Measurements from ENCODE around the gene CTRL.
"Not testable (repeated sequence)": the region's sequence is repeated elsewhere in the genome, so short reads cannot be mapped to it uniquely, and the experiment has no call there.

CTRL gene

GRCh38 chr16:67927131-67927941 is 4.3 kb downstream of the CTRL start:
- no peak for DNase-seq (ENCODE audit: insufficient read length, low spot score)
- no peak for FAIRE-seq

GRCh38 chr16:67926181-67926750 is 5.4 kb downstream of the CTRL start:
- FAIRE-seq = no peak
- no peak for DNase-seq (ENCODE audit: insufficient read length, low spot score)

- FAIRE-seq = no peak
Observed at GRCh38 chr16:67924140-67924906, 7.3 kb downstream of the CTRL start.

GRCh38 chr16:67923414-67924116 is 8.1 kb downstream of the CTRL start:
- no peak for DNase-seq (ENCODE audit: insufficient read length, low spot score)
- no peak for FAIRE-seq

More at GRCh38 chr16:67924140-67924906, 7.3 kb downstream of the CTRL start:
- no peak for DNase-seq (ENCODE audit: insufficient read length, low spot score)

- no peak for FAIRE-seq
- DNase-seq (ENCODE audit: insufficient read length, low spot score) = no peak
Observed at GRCh38 chr16:67922740-67923139, 8.9 kb downstream of the CTRL start.

- no peak for DNase-seq (ENCODE audit: insufficient read length, low spot score)
- no peak for FAIRE-seq
Observed at GRCh38 chr16:67922221-67922620, 9.4 kb downstream of the CTRL start.

- no peak for FAIRE-seq
- DNase-seq (ENCODE audit: insufficient read length, low spot score) = no peak
Observed at GRCh38 chr16:67919622-67920221, 11.9 kb downstream of the CTRL start.

- no peak for DNase-seq (ENCODE audit: insufficient read length, low spot score)
- FAIRE-seq = no peak
Observed at GRCh38 chr16:67917852-67918236, 13.8 kb downstream of the CTRL start.

GRCh38 chr16:67917140-67917851 is 14.4 kb downstream of the CTRL start:
- no peak for DNase-seq (ENCODE audit: insufficient read length, low spot score)
- FAIRE-seq = no peak

GRCh38 chr16:67915831-67916723 is 15.6 kb downstream of the CTRL start:
- DNase-seq (ENCODE audit: insufficient read length, low spot score) (no peak), FAIRE-seq (no peak)

GRCh38 chr16:67915496-67915769 is 16.2 kb downstream of the CTRL start:
- FAIRE-seq = not testable (repeated sequence)

GRCh38 chr16:67914758-67915495 is 16.7 kb downstream of the CTRL start:
- FAIRE-seq = no peak
- DNase-seq (ENCODE audit: insufficient read length, low spot score) = no peak

More at GRCh38 chr16:67915496-67915769, 16.2 kb downstream of the CTRL start:
- DNase-seq (ENCODE audit: insufficient read length, low spot score) = not testable (repeated sequence)

GRCh38 chr16:67910158-67910557 is 21.5 kb downstream of the CTRL start:
- DNase-seq (ENCODE audit: insufficient read length, low spot score) = no peak
- FAIRE-seq = no peak

- no peak for DNase-seq (ENCODE audit: insufficient read length, low spot score)
- no peak for FAIRE-seq
Observed at GRCh38 chr16:67909056-67909742, 22.5 kb downstream of the CTRL start.

- DNase-seq (ENCODE audit: insufficient read length, low spot score) (no peak), FAIRE-seq (no peak)
Observed at GRCh38 chr16:67907397-67908180, 24.1 kb downstream of the CTRL start.

- FAIRE-seq (no peak), DNase-seq (ENCODE audit: insufficient read length, low spot score) (no peak)
Observed at GRCh38 chr16:67902831-67903230, 28.8 kb downstream of the CTRL start.

- no peak for FAIRE-seq
- no peak for DNase-seq (ENCODE audit: insufficient read length, low spot score)
Observed at GRCh38 chr16:67901734-67902133, 29.9 kb downstream of the CTRL start.

Measured in GM19239 (cell line).